ENCODE measurements around the gene XYLB. TPM values are rescaled to one million over a fixed set of nuclear protein-coding genes. Genes with fewer than 3 reads are reported as not detected.

XYLB gene
- total and polyA plus RNA-seq, 9 donors: 1.4 to 7.0 (median 3.8) TPM

DNA sequence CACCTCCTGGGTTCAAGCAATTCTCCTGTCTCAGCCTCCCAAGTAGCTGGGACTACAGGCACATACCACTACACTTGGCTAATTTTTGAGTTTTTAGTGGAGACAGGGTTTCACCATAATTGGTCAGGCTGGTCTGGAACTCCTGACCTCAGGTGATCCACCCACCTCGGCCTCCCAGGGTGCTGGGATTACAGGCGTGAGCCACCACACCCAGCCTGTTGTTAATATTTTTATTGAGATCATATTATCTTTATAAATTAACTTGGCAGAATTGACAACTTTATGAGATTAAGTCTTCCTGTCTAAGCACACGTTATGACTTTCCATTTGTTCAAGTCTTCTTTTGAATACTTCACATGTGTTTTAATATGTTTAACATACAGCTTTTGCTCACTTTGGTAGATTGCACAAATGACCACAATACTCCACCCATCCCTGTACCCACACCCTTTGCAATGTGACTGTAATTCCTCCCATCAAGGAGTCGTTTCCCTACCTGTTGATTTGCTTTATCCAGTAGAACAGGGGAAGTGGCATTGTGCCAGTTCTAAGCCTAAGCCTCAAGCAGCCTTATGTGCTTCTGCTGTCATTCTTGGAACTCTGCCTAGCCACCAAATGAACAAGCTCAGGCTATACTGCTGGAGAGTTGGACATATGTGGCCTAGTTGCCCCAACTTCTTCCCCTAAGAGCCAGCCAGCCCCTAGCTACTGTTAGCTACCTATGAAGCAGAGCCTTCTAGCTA, 8.2 kb downstream of the XYLB start:
- TF ChIP-seq CTCF (IDR thresholded peaks at IDR 0.05) (no peak), POLR2A (IDR thresholded peaks at IDR 0.05) (no peak), EP300 (IDR thresholded peaks at IDR 0.05) (no peak)
- H3K27ac ChIP-seq: no peak overlapping the region
- intact Hi-C loops (cut with DNase I): no loop called here
- H3K4me3 ChIP-seq: no peak overlapping the region
- 75 to 88% (median 80%) methylated on average over 4 of the region's 4 CpGs for WGBS, 3 donors
- no peaks in the 10 kb centered on the region for H3K9me3 ChIP-seq
- no peak for DNase-seq
- H3K4me1 ChIP-seq (ENCODE audit: insufficient read depth): no peaks in the 10 kb centered on the region
- H3K27me3 ChIP-seq: no peaks in the 10 kb centered on the region
- H3K36me3 ChIP-seq: no peaks in the 10 kb centered on the region

- TF ChIP-seq EP300 (IDR thresholded peaks at IDR 0.05): no peak
- TF ChIP-seq POLR2A (IDR thresholded peaks at IDR 0.05): no peak
- Histone ChIP-seq H3K27ac (no peak overlapping the region), H3K36me3 (no peaks in the 10 kb centered on the region), H3K9me3 (no peaks in the 10 kb centered on the region), H3K4me1 (ENCODE audit: insufficient read depth) (no peaks in the 10 kb centered on the region), H3K4me3 (no peak overlapping the region), H3K27me3 (no peaks in the 10 kb centered on the region)
- WGBS, 3 donors: 97 to 98% (median 97%) methylated on average over 6 of the region's 6 CpGs
- intact Hi-C loops (cut with DNase I): no loop called here
- no peak for DNase-seq
Observed at GRCh38 chr3:38359038-38359437, 12.5 kb downstream of the XYLB start.

DNA sequence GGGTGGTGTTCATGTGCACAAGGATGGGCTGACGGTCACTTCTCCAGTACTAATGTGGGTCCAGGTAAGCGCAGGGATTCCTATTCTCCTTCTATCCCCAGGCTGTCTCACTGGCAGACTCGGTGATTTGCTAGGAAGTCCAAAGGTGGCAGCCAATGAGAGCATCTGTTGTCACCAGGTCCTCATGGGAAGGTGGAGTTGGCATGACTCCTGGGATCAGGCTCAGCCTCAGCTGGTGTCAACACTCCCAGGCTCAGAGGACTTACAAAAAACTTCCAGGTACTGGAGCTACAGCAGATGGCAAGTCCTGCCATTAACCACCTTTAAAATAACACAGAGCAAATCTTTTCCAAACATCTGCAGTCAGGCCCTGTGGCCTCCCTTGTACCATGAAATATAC, 13.8 kb downstream of the XYLB start:
- DNase-seq: no peak
- intact Hi-C loops (cut with DNase I): no loop called here
- TF ChIP-seq CTCF (IDR thresholded peaks at IDR 0.05): no peak
- no peak for TF ChIP-seq EP300 (IDR thresholded peaks at IDR 0.05)
- no peak for TF ChIP-seq POLR2A (IDR thresholded peaks at IDR 0.05)
- 96 to 100% (median 100%) methylated on average over 3 of the region's 3 CpGs for WGBS, 3 donors
- no peak overlapping the region for H3K27ac ChIP-seq
- no peaks in the 10 kb centered on the region for H3K4me1 ChIP-seq (ENCODE audit: insufficient read depth)
- no peaks in the 10 kb centered on the region for H3K27me3 ChIP-seq
- no peak overlapping the region for H3K4me3 ChIP-seq
- H3K36me3 ChIP-seq: no peaks in the 10 kb centered on the region
- no peaks in the 10 kb centered on the region for H3K9me3 ChIP-seq

DNA sequence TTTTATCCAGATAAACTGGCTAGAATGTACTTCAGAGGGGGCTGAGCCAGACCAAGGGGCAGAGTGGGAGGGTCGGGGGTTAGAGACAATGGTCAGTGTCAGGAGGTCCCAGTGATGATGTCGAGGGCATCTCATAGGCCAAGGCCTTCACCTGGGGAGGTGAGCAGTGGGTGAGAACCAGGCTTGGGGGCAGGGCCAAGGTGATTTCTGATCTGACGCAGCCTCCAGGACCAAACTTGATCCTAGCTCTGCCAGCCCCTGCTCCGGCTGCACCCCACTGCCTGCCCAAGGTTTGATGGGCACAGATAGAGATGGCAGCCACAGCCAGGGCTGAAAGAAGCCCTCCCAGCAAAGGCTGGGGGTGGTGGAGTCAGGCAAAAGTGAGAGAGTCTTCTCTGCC, 14.9 kb downstream of the XYLB start:
- no peaks in the 10 kb centered on the region for H3K9me3 ChIP-seq
- DNase-seq: no peak
- 67 to 72% (median 70%) methylated on average over 4 of the region's 4 CpGs for WGBS, 3 donors
- TF ChIP-seq EP300 (IDR thresholded peaks at IDR 0.05): no peak
- TF ChIP-seq CTCF (IDR thresholded peaks at IDR 0.05): no peak
- TF ChIP-seq POLR2A (IDR thresholded peaks at IDR 0.05): no peak
- no peak overlapping the region for H3K27ac ChIP-seq
- H3K36me3 ChIP-seq: no peaks in the 10 kb centered on the region
- H3K27me3 ChIP-seq: no peaks in the 10 kb centered on the region
- no peaks in the 10 kb centered on the region for H3K4me1 ChIP-seq (ENCODE audit: insufficient read depth)
- no peak overlapping the region for H3K4me3 ChIP-seq
- intact Hi-C loops (cut with DNase I): no loop called here

DNA sequence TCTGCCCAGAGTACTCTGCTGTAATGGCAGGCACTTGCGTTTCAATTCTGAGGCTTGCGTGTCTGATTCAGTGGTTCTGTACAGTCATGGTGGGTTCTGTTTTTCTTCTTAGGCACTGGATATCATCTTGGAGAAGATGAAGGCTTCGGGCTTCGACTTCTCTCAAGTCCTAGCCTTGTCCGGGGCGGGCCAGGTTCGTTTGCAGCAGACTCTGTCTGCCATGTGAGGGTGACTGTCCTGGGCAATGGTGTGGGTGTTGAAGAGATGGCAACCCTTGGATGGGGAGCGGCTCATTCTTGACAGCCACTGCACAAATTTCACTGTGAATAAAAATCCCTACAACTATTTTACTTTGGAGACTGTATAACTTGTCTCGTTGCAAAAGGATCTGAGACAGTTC, 16.2 kb downstream of the XYLB start:
- TF ChIP-seq POLR2A (IDR thresholded peaks at IDR 0.05): no peak
- no peak overlapping the region for H3K27ac ChIP-seq
- no peaks in the 10 kb centered on the region for H3K27me3 ChIP-seq
- WGBS, 3 donors: 94 to 95% (median 95%) methylated on average over 9 of the region's 9 CpGs
- intact Hi-C loops (cut with DNase I): no loop called here
- no peak for DNase-seq
- H3K4me3 ChIP-seq: no peak overlapping the region
- H3K9me3 ChIP-seq: no peaks in the 10 kb centered on the region
- H3K36me3 ChIP-seq: no peaks in the 10 kb centered on the region
- H3K4me1 ChIP-seq (ENCODE audit: insufficient read depth): no peaks in the 10 kb centered on the region

Data from ovary (tissue), 9 donors.